HG03159 (cell line): Measurements from ENCODE around the gene ECEL1.
"Not testable (repeated sequence)": the region's sequence is repeated elsewhere in the genome, so short reads cannot be mapped to it uniquely, and the experiment has no call there.

Experiments used
- ATAC-seq: cut with Tn5 transposase; IDR thresholded peaks from one replicate; pipeline ENCODE4 v1.9.1; 2021; ENCODE audit warnings: mild to moderate bottlenecking, moderate library complexity; ENCODE audit not compliant: unreplicated experiment

ECEL1 gene

DNA sequence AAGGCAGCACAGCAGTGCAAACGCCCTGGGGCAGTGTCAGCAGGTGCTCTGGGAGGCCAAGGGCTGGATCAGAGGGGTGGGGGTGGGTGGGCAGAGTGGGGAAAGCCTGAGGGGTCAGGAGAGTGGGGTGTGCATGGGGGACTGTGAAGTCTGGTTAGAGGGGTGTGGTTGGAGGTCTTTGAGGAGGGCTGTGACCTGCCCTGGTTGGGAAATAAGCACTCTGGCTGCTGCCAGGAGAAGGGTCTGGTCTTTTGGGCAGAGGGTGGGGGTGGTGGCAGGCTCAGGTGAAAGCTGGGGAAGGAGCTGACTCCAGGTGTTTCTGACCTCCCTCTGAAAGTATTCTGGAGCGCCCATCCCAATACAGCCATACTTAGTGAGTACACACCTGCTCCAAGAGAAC lies 27.5 kb downstream of the ECEL1 start:
- no peak for ATAC-seq

DNA sequence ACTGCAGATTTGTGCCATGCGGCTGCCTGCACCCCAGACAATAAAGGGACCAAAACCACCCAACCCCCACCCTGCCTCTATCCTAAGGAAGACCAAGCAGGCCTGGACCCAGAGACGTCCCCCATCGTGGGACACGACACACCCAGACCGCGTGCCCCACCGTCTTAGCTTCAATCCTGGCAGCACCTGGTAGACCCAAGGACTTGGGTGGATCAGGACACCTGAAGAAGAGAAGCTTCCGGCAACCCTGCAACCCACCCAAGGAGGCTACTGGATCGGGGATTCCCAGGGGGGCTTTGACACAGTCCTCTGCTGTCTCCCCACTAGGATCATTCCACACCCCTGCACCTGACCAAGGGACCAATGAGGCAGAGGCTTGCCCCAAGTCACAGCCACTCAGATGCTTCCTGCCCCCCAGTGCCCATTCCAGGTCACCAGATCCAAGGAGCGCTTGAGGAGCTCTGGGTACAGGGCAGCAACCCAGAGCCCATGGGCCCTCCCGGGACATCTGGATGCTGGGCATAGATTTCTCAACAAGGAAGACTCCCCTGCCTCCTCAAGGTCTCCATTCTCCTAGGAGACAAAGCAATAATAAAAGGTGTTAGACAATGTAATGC lies 28.1 kb downstream of the ECEL1 start:
- no peak for ATAC-seq

DNA sequence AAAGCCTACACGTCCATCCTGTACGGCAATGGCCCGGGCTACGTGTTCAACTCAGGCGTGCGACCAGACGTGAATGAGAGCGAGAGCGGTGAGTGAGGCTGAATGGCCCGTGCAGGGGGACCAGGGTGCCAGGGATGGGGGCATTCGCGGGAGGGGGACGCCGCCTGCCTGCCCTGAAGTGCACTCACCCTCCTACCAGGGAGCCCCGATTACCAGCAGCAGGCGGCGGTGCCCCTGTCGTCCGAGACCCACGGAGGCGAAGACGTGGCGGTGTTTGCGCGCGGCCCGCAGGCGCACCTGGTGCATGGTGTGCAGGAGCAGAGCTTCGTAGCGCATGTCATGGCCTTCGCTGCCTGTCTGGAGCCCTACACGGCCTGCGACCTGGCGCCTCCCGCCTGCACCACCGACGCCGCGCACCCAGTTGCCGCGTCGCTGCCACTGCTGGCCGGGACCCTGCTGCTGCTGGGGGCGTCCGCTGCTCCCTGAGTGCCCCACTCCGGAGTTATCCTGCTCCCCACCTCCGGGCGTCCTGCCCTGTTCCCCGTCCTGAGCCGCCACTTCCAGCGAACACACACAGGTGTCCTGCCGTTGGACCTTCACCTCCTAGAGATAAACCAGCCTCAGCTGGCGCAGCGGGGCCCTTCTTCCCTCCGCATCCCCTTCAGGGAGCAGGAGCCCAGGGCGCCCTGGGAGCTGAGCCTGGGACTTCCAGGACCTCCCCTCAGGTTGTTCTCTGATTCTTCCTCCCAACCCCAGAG lies 28.8 kb downstream of the ECEL1 start:
- no peak for ATAC-seq

DNA sequence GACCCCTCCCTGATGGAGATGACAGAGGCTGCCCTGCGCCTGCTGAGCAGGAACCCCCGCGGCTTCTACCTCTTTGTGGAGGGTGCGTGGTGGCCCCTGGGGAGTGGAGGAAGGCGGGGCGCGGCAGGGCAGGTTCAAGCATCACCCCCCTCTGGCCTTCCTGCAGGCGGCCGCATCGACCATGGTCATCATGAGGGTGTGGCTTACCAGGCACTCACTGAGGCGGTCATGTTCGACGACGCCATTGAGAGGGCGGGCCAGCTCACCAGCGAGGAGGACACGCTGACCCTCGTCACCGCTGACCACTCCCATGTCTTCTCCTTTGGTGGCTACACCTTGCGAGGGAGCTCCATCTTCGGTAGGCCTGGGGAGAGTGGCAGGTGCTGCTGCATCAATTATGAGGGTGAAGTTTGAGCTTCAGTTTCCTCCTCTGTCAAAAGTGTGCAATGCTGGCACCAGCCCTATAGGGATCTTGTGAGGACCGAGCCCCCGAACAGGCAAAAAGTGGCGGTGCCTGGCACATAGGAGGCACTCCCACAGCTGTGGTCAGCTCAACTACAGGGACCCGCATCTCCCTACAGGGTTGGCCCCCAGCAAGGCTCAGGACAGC lies 29.5 kb downstream of the ECEL1 start:
- ATAC-seq = no peak

DNA sequence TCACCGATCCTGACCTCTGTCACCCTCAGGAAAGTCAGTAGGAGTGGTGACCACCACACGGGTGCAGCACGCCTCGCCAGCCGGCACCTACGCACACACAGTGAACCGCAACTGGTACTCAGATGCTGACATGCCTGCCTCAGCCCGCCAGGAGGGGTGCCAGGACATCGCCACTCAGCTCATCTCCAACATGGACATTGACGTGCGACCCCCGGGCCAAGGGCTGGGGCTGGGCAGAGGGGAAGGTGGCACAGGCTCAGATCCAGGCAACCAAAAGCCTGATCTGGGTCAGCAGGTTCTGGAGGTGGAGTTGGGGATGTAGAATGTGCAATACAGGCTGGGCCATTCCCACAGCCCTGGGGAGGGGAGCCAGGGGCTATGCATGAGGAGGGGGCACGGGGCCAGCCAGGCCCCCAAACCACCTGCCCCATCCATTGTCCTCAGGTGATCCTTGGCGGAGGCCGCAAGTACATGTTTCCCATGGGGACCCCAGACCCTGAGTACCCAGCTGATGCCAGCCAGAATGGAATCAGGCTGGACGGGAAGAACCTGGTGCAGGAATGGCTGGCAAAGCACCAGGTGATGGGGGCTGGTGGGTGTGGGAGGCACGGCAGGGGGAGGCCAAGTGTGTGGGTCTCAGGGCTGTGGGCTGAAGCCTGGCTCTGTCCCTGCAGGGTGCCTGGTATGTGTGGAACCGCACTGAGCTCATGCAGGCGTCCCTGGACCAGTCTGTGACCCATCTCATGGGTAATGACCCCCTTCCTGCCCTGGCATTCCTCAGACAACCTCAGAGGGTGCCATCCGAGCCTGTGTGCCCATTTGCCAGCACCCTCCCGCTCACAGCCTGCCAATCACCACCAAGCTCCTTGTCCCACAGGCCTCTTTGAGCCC lies 30.3 kb downstream of the ECEL1 start:
- ATAC-seq = no peak

DNA sequence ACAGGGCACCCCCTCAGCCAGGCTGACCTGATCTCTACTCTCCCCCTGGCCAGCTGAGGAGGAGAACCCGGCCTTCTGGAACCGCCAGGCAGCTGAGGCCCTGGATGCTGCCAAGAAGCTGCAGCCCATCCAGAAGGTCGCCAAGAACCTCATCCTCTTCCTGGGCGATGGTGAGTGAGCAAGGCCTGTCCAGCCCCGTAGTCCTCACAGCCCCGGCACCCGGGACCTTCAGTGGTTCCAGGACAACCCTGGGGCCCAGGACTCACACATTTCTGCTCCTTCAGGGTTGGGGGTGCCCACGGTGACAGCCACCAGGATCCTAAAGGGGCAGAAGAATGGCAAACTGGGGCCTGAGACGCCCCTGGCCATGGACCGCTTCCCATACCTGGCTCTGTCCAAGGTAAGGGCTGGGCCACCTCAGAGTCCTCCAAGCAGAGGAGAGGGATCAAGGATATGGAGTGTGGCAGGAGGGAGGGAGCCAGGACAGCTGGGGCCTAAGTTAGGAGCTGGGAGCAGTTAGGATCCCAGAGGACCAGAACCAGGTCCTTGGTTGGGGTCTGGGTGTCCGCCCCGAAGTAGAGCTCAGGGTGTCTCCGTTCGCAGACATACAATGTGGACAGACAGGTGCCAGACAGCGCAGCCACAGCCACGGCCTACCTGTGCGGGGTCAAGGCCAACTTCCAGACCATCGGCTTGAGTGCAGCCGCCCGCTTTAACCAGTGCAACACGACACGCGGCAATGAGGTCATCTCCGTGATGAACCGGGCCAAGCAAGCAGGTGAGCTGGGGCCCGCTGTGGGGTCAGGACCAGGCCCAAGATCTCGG lies 31.1 kb downstream of the ECEL1 start:
- no peak for ATAC-seq

DNA sequence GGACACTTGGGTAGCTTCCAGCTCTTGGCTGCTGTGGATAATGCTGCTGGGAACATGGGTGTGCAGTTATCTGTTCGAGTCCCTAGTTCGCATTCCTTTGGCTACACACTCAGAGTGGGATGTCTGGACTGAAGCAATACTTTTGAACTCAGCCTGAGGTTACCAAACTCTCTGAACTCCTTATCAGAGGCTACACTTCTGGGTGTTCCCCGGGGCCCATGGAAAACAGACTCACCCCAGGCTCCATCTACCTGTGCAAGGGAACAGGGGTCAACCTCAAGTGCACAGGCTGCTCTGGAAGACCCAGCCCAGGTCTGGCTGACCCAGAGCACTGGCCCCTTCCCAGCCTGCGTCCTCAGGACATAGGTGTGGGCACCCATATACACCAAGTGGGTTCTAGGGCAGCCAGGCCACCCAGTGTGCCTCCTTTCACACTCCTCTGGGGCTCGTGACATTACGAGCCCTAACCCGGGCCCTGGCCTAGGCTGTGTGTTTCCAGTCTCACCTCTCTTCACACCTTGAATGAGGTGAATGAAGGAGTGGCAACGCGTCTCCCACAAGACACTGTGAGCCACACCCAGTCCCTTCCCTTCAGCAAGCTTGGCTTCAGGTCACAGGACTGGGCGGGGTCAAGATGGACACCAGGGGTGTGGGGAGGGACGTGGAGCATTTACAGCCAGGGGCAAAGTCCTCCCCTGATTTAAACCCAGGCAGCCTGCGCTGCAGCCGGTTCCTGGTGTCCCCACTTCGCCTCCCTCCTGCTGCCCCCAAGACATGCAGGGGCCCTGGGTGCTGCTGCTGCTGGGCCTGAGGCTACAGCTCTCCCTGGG lies 32.0 kb downstream of the ECEL1 start, which contains the start of gene ALPI:
Gene ALPI, plus strand, starts transcription at position 728 of the 830 bp plus-strand sequence. Its CDS starts 47 bp downstream, at position 775.
- no peak for ATAC-seq

DNA sequence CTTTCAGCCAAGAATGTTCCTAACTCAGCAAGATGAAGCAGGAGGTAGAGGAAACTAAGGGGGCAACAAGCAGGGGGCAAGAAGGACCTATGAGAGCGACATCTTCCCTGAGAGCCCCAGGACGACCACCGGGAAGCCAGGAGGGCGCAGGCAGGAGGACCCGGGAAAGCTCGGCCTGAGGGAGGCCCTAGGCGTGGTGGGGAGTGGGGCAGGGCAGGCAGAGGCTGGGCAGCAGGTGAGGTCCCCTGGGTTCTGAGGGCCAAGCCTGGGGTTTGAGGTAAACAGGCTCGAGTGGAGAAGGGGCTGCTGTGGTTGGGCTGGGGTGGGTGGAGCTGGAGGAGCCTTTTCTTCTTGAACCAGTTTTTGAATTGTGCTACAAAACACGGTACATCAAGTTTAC lies 33.0 kb downstream of the ECEL1 start:
- ATAC-seq = no peak

DNA sequence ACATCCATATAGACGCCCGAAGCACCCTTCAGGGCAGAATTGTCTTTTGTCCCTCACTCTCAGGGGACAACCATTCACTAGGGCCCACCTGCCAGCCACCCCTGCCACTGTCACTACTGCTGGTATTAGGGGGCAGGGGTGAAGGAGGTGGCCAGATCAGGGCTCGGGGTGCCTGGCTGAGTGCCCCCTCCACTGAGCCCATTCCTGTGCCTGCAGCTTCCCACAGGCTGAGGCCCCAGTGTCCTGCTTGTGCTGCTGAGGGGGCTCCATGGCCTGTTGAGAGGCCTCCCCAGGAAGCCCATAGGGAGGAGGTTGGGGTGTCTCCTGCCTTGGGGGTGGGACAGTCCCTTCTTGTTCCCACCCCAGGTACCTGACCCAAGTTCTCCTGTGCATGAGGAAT lies 36.0 kb downstream of the ECEL1 start:
- ATAC-seq = not testable (repeated sequence)

DNA sequence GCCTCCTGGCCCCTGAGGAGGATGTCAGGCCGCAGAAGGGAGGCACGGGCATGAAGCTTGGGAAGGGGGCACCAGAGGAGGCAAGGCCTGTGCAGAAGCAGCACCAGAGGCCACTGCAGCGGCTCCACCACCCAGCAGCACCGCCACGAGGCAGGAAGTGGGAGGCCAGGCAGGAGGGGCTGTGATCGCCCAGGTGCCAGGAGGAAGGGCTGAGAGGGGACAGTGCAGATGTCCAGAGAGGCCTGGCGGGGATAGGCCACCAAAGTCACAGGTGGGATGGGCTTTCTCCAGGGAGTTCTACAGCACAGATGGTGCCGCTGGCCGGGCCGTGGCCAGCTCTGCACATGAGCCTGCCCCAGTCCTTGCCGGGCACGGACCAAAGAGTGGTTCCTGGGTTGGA lies 37.7 kb downstream of the ECEL1 start:
- no peak for ATAC-seq

DNA sequence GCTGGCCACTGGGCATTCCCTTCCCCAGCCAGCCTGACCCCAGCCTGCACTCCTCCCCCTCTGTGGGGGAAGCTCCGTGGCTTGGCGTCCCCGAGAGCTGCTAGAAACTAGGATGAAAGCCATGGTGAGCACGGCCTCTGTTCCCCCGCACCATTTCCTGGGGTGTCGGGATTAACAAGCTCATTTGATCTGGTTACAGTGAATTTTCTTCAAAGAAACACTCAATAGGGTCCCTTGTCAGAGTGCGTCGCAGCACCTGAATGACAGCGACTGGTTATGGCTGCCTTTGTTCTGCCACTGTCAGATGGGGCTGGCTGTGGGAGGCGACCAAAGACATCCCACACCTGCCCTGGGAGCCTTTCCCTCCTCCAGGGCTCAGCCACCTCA lies 39.3 kb downstream of the ECEL1 start:
- ATAC-seq = no peak

DNA sequence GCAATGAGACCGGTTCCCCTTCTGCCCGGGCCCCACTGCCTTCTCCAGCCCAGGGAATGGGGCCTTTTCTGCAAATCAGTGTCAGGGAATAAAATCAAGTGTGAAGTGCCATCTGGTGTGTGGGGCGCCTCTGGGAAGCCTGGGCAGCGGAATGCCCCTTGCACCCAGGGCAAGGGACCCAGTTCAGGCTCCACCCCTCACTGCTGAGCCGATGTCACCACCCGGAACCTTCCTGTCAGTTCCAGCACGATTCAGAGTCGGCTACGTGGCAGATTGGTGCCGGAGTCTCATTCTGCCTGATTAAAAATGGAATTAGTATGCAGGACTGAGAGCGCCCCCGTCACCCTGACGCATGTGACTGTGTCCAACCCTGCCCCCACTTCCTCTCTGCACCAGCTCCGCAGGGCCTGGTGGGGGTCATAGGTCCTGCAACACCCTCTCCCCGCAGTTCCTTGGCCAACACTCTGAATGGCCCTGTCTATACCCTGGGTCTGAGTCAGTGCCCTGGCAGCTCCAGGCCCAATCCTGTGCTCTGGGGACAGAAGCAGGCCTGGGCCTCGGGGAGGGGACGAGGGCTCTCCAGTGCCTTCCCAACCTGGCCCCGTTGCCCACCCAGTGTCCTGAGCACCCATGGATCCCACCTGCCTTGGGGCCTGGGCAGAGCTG lies 39.9 kb downstream of the ECEL1 start:
- ATAC-seq = no peak

DNA sequence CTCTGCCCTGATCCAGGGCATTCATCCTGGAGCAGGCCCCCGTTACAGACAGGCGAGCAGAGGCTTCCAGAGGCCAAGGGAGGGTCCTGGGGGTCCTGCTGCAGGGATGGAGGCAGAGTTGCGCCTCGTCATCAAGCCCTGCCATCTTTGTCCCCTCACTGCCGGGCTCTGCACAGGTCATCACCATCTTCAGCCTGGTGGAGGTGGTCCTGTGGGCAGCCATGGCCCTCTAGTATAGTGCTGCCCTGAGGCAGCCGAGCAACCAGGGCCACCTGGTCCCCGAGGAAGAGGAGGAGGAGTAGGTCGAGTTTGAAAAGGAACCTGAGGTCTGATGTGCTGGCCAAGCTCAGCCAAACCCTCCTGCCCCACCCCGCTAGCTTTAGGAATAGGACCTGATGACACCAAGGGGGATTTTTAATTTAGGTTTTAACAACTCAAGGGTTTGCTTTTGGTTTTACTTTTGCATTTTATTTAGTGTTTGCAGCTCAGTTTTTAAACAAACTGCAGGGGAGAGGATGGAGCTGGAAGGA lies 40.5 kb downstream of the ECEL1 start:
- no peak for ATAC-seq

DNA sequence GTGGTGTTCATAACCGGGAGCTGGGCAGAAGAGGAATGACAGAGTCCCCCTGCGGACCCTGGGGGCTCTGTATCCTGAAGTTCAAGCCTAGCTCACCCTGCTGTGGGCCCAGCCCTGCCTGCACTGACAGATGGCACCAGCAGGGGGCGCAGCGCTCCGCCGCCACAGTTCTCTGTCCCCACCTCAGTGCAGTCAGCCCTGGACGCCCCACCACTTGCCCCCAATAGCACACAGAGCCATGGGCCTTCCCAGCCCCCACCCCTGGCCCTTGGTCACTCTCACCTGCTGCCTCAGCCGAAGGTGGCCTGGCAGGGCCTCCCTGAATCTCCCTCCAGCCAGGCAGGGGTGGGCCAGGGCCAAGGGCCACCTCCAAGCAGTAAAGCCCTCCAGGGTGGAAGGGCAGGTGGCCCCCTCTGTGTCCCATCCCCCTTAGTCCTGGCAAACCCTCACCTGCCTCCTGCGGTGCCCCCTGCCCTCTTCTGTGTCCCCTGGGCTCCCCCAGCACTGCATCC lies 41.3 kb downstream of the ECEL1 start:
- ATAC-seq = not testable (repeated sequence)

DNA sequence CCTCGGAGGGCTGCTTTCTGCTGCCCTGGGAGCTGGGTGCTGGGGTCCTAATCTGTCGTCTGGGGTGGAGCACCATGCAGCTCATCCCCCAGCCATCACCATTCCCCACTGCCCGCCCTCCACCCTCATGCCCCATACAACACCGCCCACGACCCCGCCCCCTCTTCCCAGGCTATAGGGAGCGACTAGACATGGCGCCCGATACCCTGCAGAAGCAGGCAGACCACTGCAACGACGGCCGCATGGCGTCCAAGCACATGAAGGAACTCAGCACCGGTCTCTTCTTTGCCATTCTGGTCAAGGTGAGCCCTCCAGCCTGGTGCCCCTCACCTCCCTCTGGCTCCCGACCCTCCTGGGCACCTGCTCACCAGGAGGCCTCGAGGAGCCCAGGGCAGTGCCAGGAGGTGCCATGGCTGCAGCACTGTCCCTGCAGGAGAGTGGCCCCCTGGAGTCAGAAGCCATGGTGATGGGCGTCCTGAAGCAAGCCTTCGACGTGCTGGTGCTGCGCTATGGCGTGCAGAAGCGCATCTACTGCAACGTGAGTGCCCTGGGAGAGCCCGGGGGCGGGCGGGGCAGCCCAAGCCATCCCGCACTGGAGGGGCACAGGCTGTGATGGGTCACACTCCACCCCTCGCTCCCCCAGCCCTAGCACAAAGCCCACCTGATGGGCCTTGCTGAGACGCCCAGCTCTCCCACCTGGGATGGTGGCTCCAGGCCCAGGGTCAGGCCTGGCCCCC lies 42.3 kb downstream of the ECEL1 start:
- ATAC-seq = not testable (repeated sequence)

DNA sequence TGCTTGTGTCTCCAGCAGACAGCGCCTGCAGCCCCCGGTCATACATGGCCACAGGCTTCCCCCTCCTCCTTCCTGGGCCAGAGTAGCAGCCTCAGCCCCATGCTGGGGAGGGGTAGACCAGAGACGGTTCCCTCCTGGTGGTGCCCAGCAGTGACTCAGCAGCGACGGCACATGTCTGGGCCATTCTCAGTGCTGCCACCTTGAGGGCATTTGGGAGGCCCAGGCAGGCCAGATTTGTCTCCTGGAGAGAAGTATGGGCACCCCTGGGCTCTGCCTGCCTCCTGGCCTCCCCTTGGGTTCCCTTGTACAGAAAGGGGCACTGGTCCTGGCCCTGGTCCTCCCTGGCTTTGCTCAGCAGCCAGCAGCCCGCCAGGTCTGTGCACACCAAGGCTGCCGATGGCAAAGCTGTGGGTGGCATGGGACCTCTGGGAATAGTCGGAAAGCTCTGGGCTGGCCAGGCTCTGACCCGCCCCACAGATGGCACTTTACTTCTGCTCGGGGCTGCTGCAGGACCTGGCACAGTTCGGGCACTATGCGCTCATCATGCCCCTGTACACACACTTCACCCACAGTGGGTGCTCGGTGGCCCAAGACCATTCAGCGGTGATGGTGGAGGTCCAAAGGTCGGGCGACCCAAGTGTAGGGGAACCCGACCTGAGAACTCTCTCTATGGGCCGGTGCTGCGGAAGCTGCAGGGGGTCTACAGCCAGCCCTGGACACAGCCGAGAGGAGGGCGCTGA lies 43.1 kb downstream of the ECEL1 start:
- ATAC-seq = no peak
